OCI-LY1 (cell line): Measurements from ENCODE around the gene C11orf98.

Source experiments
- EZH2 ChIP-seq: fragments of 200-600 bp; sonication (generic), shearing (Covaris generic); IDR thresholded peaks from 2 replicates; pipeline ENCODE4 v1.8.0; 2017; ENCODE audit warnings: borderline replicate concordance, mixed run types, mild to moderate bottlenecking, antibody characterized with exemption, low read length, moderate library complexity, mixed read lengths
- TF ChIP-seq, protein P1 (sequence below): fragments of 200-600 bp; sonication (generic), shearing (Covaris generic); IDR thresholded peaks from 2 replicates; pipeline ENCODE4 v1.5.1; 2017; ENCODE audit warnings: mild to moderate bottlenecking, antibody characterized with exemption, low read length, moderate library complexity, mixed read lengths

DNA sequence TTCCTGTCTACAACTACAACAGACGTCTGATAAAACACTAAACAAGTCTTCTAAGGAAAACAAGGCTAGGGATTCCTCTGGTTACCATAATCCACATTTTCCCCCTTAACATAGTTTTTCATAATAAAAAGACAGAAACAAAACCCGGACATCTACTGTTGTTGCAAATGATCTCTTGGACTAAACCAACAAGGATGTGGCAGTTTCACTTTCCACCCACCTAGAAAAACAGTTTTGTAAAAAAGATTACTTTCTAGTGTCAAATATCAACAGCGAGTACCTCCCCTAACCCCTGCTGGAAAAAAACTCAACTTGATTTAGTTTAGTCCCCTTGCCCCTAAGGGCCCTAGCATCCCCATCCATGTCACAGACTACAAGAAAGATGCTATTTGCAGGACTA is 47.9 kb upstream of the C11orf98 start:
- TF ChIP-seq, protein P1, sequence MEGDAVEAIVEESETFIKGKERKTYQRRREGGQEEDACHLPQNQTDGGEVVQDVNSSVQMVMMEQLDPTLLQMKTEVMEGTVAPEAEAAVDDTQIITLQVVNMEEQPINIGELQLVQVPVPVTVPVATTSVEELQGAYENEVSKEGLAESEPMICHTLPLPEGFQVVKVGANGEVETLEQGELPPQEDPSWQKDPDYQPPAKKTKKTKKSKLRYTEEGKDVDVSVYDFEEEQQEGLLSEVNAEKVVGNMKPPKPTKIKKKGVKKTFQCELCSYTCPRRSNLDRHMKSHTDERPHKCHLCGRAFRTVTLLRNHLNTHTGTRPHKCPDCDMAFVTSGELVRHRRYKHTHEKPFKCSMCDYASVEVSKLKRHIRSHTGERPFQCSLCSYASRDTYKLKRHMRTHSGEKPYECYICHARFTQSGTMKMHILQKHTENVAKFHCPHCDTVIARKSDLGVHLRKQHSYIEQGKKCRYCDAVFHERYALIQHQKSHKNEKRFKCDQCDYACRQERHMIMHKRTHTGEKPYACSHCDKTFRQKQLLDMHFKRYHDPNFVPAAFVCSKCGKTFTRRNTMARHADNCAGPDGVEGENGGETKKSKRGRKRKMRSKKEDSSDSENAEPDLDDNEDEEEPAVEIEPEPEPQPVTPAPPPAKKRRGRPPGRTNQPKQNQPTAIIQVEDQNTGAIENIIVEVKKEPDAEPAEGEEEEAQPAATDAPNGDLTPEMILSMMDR, result no peak
- no peak for TF ChIP-seq EZH2
